Measurements from ENCODE around the gene GPR101.
"Not testable (repeated sequence)": the region's sequence is repeated elsewhere in the genome, so short reads cannot be mapped to it uniquely, and the experiment has no call there.

GPR101 gene

DNA sequence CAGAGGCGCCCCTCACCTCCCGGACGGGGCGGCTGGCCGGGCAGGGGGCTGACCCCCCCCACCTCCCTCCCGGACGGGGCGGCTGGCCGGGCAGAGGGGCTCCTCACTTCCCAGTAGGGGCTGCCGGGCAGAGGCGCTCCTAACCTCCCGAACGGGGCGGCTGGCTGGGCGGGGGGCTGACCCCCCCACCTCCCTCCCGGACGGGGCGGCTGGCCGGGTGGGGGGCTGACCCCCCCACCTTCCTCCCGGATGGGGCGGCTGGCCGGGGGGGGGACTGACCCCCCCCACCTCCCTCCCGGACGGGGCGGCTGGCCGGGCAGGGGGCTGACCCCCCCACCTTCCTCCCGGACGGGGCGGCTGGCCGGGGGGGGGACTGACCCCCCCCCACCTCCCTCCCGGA, 33.6 kb downstream of the GPR101 start:
- not testable (repeated sequence) for DNase-seq

DNA sequence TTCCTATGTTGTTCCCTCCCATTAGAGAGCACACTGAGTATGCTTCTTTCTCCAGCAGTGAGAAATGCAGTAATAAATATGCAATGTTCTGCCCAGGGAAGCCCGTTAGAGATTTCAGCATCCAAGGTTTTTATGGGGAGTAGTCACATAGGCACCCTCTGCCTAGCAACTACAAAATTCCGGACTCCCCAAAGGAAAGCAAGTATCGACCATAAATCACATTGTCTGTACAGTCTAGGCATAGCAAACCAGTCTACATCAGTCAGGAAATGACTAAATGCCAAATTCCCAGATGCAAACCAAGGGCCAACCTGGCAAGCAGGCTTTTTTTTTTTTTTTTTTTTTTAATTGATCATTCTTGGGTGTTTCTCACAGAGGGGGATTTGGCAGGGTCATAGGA, 34.8 kb downstream of the GPR101 start:
- DNase-seq: no peak
